WTC11 (cell line): Measurements from ENCODE around the gene FAM221B.

ENCODE experiments used
- AR ChIP-seq: fragments of 250-450 bp; sonication (Bioruptor Pico); IDR thresholded peaks from 2 replicates; pipeline ENCODE4 v1.9.0; 2021; ENCODE audit warnings: mild to moderate bottlenecking
- CTCF ChIP-seq: fragments of 200-600 bp; IDR thresholded peaks from 2 replicates; pipeline ENCODE4 v1.8.0; 2022; ENCODE audit warnings: antibody characterized with exemption
- MAX ChIP-seq: sonication (generic); formaldehyde crosslinking; IDR thresholded peaks from 2 replicates; pipeline ENCODE4 v1.8.0; 2022; ENCODE audit warnings: mild to moderate bottlenecking, missing genetic modification reagents
- NFYB ChIP-seq: sonication (generic); formaldehyde crosslinking; conservative IDR thresholded peaks from 2 replicates; pipeline ENCODE4 v1.8.0; 2022; ENCODE audit warnings: low read depth, missing genetic modification reagents
- SOX15 ChIP-seq: fragments of 250-450 bp; sonication (Bioruptor Pico); IDR thresholded peaks from 2 replicates; pipeline ENCODE4 v1.9.0; 2021; ENCODE audit warnings: mild to moderate bottlenecking

GRCh38 chr9:35820076-35820475 is 8.5 kb downstream of the FAM221B start:
- TF ChIP-seq CTCF (no peak), SOX15 (CRISPR knock-in tag) (no peak), NFYB (CRISPR knock-in tag) (no peak), AR (no peak), MAX (CRISPR knock-in tag) (no peak)
